Tibial nerve (tissue), 3 donors: ENCODE data around the gene EGFR.

Experiments
- POLR2A ChIP-seq, 2 donors: fragments of 450-650 bp; IDR thresholded peaks; one replicate each; pipeline ENCODE4 v1.6.1; 2017; ENCODE audit warnings: antibody characterized with exemption in 2 of 2, mild to moderate bottlenecking in 2 of 2, moderate library complexity in 2 of 2
- TF ChIP-seq, protein P1 (sequence below), 5 experiments: fragments of 200-600 bp in 3 of 5; fragments of 450-650 bp in 2 of 5; sonication (generic) in 3 of 5; IDR thresholded peaks; one replicate each; pipeline ENCODE4 v1.5.1; 2016 to 2019; ENCODE audit warnings: antibody characterized with exemption in 5 of 5, mild to moderate bottlenecking in 3 of 5, moderate library complexity in 2 of 5

DNA sequence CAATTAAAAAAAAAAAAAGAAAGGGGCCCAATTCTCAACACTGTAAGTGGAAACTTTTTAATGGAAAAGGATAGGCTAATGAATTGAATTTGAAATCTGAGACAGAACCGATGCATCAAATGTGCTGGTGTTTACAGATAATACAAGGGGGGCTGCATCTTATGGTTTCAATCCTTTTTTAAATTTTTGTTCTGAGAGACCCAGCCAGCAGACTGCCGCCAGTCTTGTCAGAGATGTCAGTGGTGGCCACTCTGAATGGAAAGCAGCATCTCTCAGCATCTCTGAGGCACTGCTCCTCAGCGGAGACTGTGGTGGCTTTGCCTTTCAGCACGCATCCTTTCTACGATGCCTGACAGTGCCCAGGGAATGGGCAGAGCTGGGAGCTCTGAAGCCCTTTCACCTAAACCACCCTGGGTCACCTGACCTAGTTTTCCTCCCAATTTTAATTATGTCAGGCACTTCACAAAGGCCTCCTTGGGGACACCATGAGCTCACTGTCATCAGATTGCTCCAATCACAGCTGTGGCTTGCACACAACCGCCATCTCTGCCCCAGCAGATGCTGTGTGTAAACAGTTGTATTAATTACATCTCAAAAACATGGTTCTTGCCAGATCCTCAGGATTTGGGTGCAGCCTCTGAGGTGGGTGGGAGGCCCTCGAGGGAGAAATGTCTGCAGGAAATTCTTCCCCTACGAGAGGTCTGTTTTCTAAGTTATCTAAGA lies 81.2 kb downstream of the EGFR start:
- TF ChIP-seq, protein P1, sequence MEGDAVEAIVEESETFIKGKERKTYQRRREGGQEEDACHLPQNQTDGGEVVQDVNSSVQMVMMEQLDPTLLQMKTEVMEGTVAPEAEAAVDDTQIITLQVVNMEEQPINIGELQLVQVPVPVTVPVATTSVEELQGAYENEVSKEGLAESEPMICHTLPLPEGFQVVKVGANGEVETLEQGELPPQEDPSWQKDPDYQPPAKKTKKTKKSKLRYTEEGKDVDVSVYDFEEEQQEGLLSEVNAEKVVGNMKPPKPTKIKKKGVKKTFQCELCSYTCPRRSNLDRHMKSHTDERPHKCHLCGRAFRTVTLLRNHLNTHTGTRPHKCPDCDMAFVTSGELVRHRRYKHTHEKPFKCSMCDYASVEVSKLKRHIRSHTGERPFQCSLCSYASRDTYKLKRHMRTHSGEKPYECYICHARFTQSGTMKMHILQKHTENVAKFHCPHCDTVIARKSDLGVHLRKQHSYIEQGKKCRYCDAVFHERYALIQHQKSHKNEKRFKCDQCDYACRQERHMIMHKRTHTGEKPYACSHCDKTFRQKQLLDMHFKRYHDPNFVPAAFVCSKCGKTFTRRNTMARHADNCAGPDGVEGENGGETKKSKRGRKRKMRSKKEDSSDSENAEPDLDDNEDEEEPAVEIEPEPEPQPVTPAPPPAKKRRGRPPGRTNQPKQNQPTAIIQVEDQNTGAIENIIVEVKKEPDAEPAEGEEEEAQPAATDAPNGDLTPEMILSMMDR (IDR thresholded peaks at IDR 0.05) = no peak
- TF ChIP-seq POLR2A (IDR thresholded peaks at IDR 0.05) = no peak
